T-helper 17 cell (primary cell): ENCODE measurements around the gene RNGTT. TPM values are rescaled to one million over a fixed set of nuclear protein-coding genes. Genes with fewer than 3 reads are reported as not detected.

Source experiments
- ATAC-seq: fragments of 150-1000 bp; cut with Tn5 transposase; 2 replicates; pipeline ENCODE4 v1.10.0; 2021; ENCODE audit warnings: mild to moderate bottlenecking, moderate library complexity
- DNase-seq, 3 donors: peaks; one replicate each; pipeline versions ENCODE4 v3.0.0 to v3.0.0-alpha.2; 2020 to 2021
- H3K9me3 ChIP-seq: one replicate; pipeline ENCODE4 v1.7.0; 2013; ENCODE audit warnings: low read length, mild to moderate bottlenecking; ENCODE audit not compliant: control insufficient read depth, poor library complexity, severe bottlenecking
- H3K27ac Mint-ChIP-seq: one replicate; pipeline ENCODE4 v1.8.0; 2022; ENCODE audit warnings: mild to moderate bottlenecking, moderate library complexity, mixed read lengths
- H3K27me3 Mint-ChIP-seq: one replicate; pipeline ENCODE4 v1.8.0; 2022; ENCODE audit warnings: mixed read lengths
- H3K36me3 Mint-ChIP-seq: one replicate; pipeline ENCODE4 v1.8.0; 2022; ENCODE audit warnings: low read depth, mixed read lengths
- H3K4me1 Mint-ChIP-seq: one replicate; pipeline ENCODE4 v1.8.0; 2022; ENCODE audit warnings: mild to moderate bottlenecking, mixed read lengths
- H3K4me3 Mint-ChIP-seq: one replicate; pipeline ENCODE4 v1.8.0; 2022; ENCODE audit warnings: mild to moderate bottlenecking, moderate library complexity, mixed read lengths
- total RNA-seq, 4 donors: library from RNA in 2 of 4; stranded (reverse) in 2 of 4; gene quantifications; one replicate each; pipeline ENCODE4 v1.2.3 and lab custom pipeline; 2022 to 2026

The RNGTT gene
- total RNA-seq, 2 donors from 2014 or later = 17.6 to 23.0 TPM

- no peak overlapping the region for H3K4me3 Mint-ChIP-seq
- DNase-seq = no peak
- no peaks in the 10 kb centered on the region for H3K27me3 Mint-ChIP-seq
- no peaks in the 10 kb centered on the region for H3K9me3 ChIP-seq
- H3K4me1 Mint-ChIP-seq = peaks cover 7% of the 10 kb centered on the region
- no peak overlapping the region for H3K27ac Mint-ChIP-seq
- H3K36me3 Mint-ChIP-seq = peaks cover 2% of the 10 kb centered on the region
- ATAC-seq = no peak
These were observed 283.6 kb downstream of the RNGTT start for GRCh38 chr6:88679841-88680240.

GRCh38 chr6:88677356-88677755, 286.1 kb downstream of the RNGTT start:
- no peak for ATAC-seq
- Mint-ChIP-seq H3K36me3 (peaks cover 5% of the 10 kb centered on the region), H3K27me3 (no peaks in the 10 kb centered on the region), H3K4me1 (peaks cover 7% of the 10 kb centered on the region), H3K27ac (no peak overlapping the region), H3K4me3 (no peak overlapping the region)
- no peak for DNase-seq
- H3K9me3 ChIP-seq = no peaks in the 10 kb centered on the region

- H3K27ac Mint-ChIP-seq = no peak overlapping the region
- DNase-seq = no peak
- peaks cover 7% of the 10 kb centered on the region for H3K9me3 ChIP-seq
- peaks cover 3% of the 10 kb centered on the region for H3K4me1 Mint-ChIP-seq
- H3K4me3 Mint-ChIP-seq = no peak overlapping the region
- no peak for ATAC-seq
- peaks cover 9% of the 10 kb centered on the region for H3K36me3 Mint-ChIP-seq
- no peaks in the 10 kb centered on the region for H3K27me3 Mint-ChIP-seq
These were observed 291.8 kb downstream of the RNGTT start for GRCh38 chr6:88671624-88672023.

- no peaks in the 10 kb centered on the region for H3K4me1 Mint-ChIP-seq
- ATAC-seq (no peak), DNase-seq (no peak)
- peaks cover 7% of the 10 kb centered on the region for H3K9me3 ChIP-seq
- no peak overlapping the region for H3K27ac Mint-ChIP-seq
- H3K27me3 Mint-ChIP-seq = no peaks in the 10 kb centered on the region
- no peak overlapping the region for H3K4me3 Mint-ChIP-seq
- peaks cover 7% of the 10 kb centered on the region for H3K36me3 Mint-ChIP-seq
These were observed 293.0 kb downstream of the RNGTT start for GRCh38 chr6:88670369-88670768.

- H3K9me3 ChIP-seq = peaks cover 7% of the 10 kb centered on the region
- Mint-ChIP-seq H3K4me1 (no peaks in the 10 kb centered on the region), H3K27ac (no peak overlapping the region), H3K4me3 (no peak overlapping the region), H3K36me3 (peaks cover 7% of the 10 kb centered on the region), H3K27me3 (no peaks in the 10 kb centered on the region)
- no peak for DNase-seq
- ATAC-seq = no peak
These were observed 293.9 kb downstream of the RNGTT start for GRCh38 chr6:88669475-88669874.

GRCh38 chr6:88666901-88667300, 296.5 kb downstream of the RNGTT start:
- H3K9me3 ChIP-seq = peaks cover 7% of the 10 kb centered on the region
- Mint-ChIP-seq H3K4me3 (no peak overlapping the region), H3K4me1 (no peaks in the 10 kb centered on the region), H3K27me3 (no peaks in the 10 kb centered on the region), H3K36me3 (peaks cover 7% of the 10 kb centered on the region), H3K27ac (no peak overlapping the region)
- ATAC-seq (no peak), DNase-seq (no peak)

GRCh38 chr6:88665131-88665530, 298.3 kb downstream of the RNGTT start:
- Mint-ChIP-seq H3K27ac (no peak overlapping the region), H3K36me3 (peaks cover 7% of the 10 kb centered on the region), H3K4me3 (no peak overlapping the region)

GRCh38 chr6:88663801-88664200, 299.6 kb downstream of the RNGTT start:
- peaks cover 7% of the 10 kb centered on the region for H3K36me3 Mint-ChIP-seq
- no peak for DNase-seq
- H3K27me3 Mint-ChIP-seq = no peaks in the 10 kb centered on the region
- peaks cover 5% of the 10 kb centered on the region for H3K9me3 ChIP-seq
- H3K4me1 Mint-ChIP-seq = no peaks in the 10 kb centered on the region
- H3K27ac Mint-ChIP-seq = no peak overlapping the region
- no peak for ATAC-seq
- no peak overlapping the region for H3K4me3 Mint-ChIP-seq

More at GRCh38 chr6:88665131-88665530, 298.3 kb downstream of the RNGTT start:
- H3K9me3 ChIP-seq = peaks cover 6% of the 10 kb centered on the region
- H3K27me3 Mint-ChIP-seq = no peaks in the 10 kb centered on the region
- H3K4me1 Mint-ChIP-seq = no peaks in the 10 kb centered on the region
- ATAC-seq (no peak), DNase-seq (no peak)

- H3K4me1 Mint-ChIP-seq = no peaks in the 10 kb centered on the region
- H3K4me3 Mint-ChIP-seq = no peak overlapping the region
- H3K27ac Mint-ChIP-seq = no peak overlapping the region
- DNase-seq (no peak), ATAC-seq (no peak)
- no peaks in the 10 kb centered on the region for H3K27me3 Mint-ChIP-seq
- H3K9me3 ChIP-seq = peaks cover 7% of the 10 kb centered on the region
- H3K36me3 Mint-ChIP-seq = peaks cover 7% of the 10 kb centered on the region
These were observed 300.7 kb downstream of the RNGTT start for GRCh38 chr6:88662653-88663174.

- no peak overlapping the region for H3K27ac Mint-ChIP-seq
- no peak overlapping the region for H3K4me3 Mint-ChIP-seq
- H3K9me3 ChIP-seq = peaks cover 7% of the 10 kb centered on the region
- ATAC-seq (no peak), DNase-seq (no peak)
- no peaks in the 10 kb centered on the region for H3K27me3 Mint-ChIP-seq
- no peaks in the 10 kb centered on the region for H3K4me1 Mint-ChIP-seq
- peaks cover 7% of the 10 kb centered on the region for H3K36me3 Mint-ChIP-seq
These were observed 301.2 kb downstream of the RNGTT start for GRCh38 chr6:88662163-88662580.

- Mint-ChIP-seq H3K36me3 (peaks cover 3% of the 10 kb centered on the region), H3K4me3 (no peak overlapping the region), H3K27me3 (no peaks in the 10 kb centered on the region), H3K27ac (no peak overlapping the region), H3K4me1 (no peaks in the 10 kb centered on the region)
- ATAC-seq = no peak
- H3K9me3 ChIP-seq = peaks cover 7% of the 10 kb centered on the region
- no peak for DNase-seq
These were observed 302.3 kb downstream of the RNGTT start for GRCh38 chr6:88661136-88661535.

GRCh38 chr6:88655586-88655985, 307.8 kb downstream of the RNGTT start:
- Mint-ChIP-seq H3K27ac (no peak overlapping the region), H3K4me1 (no peaks in the 10 kb centered on the region), H3K36me3 (no peaks in the 10 kb centered on the region), H3K4me3 (no peak overlapping the region), H3K27me3 (no peaks in the 10 kb centered on the region)
- H3K9me3 ChIP-seq = peaks cover 3% of the 10 kb centered on the region
- no peak for ATAC-seq
- DNase-seq = no peak

- H3K9me3 ChIP-seq = peaks cover 3% of the 10 kb centered on the region
- Mint-ChIP-seq H3K4me1 (no peaks in the 10 kb centered on the region), H3K4me3 (no peak overlapping the region), H3K27me3 (no peaks in the 10 kb centered on the region), H3K27ac (no peak overlapping the region), H3K36me3 (no peaks in the 10 kb centered on the region)
- ATAC-seq (no peak), DNase-seq (no peak)
These were observed 309.5 kb downstream of the RNGTT start for GRCh38 chr6:88653936-88654335.

- DNase-seq (no peak), ATAC-seq (no peak)
- H3K27me3 Mint-ChIP-seq = no peaks in the 10 kb centered on the region
- H3K4me3 Mint-ChIP-seq = no peak overlapping the region
- H3K27ac Mint-ChIP-seq = no peak overlapping the region
- no peaks in the 10 kb centered on the region for H3K36me3 Mint-ChIP-seq
- no peaks in the 10 kb centered on the region for H3K9me3 ChIP-seq
- H3K4me1 Mint-ChIP-seq = no peaks in the 10 kb centered on the region
These were observed 312.0 kb downstream of the RNGTT start for GRCh38 chr6:88651400-88651799.
